HuH-7 (cell line): Measurements from ENCODE around the gene CSN2.
"Not testable (repeated sequence)": the region's sequence is repeated elsewhere in the genome, so short reads cannot be mapped to it uniquely, and the experiment has no call there.

Experiments
- DNase-seq: peaks from one replicate; pipeline ENCODE4 v3.0.0; 2011; ENCODE audit warnings: low spot score

CSN2 gene, protein sequence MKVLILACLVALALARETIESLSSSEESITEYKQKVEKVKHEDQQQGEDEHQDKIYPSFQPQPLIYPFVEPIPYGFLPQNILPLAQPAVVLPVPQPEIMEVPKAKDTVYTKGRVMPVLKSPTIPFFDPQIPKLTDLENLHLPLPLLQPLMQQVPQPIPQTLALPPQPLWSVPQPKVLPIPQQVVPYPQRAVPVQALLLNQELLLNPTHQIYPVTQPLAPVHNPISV

DNA sequence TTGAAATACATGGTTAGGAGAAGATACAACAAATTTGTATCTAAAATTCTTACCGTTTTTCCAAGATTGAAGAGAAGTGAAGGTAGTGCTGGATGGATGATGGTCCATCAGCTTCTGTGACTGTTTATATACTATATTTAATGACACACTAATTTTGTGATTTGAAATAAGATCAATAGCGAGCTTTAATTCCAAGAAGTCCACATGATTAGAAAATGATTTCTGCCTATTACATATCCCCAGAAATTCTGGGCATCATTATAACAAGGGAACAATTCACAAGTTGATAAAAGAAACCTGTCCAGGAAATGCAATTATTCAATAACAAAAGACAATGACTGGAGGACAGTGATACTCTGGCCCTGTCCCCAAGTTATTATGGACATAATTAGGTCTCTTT is at the start of gene CSN2:
CSN2 (minus strand) TSS at position 101 of the 400 bp plus-strand sequence. CDS start 4,733 bp downstream, outside the sequence.
- no peak for DNase-seq

DNA sequence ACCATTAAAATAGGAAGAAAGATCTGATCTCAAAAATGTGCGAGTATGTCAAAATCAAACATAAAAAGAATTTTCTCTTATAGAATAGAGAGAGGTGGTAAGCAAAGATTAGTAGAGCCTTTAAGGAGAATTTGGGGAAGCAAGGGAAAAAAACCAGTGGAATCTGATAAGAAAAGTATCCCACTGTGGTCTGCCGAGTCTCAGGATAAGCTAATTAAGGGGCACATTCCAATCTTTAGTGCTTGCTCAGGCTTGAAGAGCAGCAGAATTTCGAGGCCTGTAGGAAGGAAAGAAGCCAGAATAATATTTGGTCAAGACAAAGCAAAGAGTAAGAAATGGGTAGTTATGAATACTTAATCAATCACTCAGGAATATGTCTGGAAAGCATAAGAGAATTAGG is 43.2 kb upstream of the CSN2 start:
- no peak for DNase-seq

DNA sequence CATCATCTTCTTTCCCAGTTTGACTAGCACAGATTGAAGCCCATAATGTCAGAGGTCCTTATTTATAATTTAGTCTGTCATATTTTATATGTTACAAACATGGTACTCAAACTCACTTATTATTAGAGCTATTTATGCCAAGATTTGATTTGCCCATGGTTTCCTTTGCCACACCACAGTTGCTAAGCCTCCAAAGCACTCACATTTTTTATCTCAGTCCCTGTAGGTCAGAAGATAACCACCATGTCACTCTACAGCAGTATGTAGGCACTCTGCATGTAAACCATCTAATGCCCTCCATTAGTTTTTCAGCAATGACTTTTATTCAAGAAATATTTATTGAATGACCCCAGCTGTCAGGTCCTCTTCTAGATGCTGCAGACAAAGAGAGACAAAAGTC is 37.0 kb upstream of the CSN2 start:
- no peak for DNase-seq

DNA sequence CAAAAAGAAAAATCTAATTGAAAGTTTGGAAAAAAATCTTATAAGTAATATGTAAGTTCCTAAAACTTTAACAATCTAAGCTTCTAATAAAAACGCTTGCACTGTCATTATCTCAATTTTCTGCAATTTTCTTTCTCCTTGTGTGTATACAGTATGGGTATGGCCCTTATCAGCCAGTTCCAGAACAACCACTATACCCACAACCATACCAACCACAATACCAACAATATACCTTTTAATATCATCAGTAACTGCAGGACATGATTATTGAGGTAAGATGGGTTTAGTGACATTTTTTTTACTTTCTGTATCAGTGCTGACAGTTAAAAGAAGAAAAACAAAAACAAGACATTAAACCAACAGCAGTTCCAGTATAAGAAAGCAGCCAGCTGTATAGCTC is 35.2 kb upstream of the CSN2 start:
- DNase-seq: no peak

DNA sequence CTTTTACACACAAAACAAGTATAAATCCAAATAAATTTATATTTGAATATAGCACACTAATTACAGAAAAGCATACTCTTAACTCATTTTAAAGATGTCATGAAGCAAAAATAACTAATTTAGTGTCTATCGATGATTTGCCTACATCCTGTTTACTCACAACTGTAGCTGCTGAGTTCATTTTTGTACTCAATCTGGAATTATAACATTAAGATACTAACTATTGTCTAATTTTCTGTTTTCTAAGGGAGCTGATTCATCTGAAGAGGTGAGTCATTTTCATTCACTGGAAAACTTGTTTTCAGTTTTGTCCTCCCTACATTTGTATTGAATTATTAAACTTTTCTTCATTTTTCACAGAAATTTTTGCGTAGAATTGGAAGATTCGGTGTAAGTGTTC is 33.9 kb upstream of the CSN2 start:
- no peak for DNase-seq

DNA sequence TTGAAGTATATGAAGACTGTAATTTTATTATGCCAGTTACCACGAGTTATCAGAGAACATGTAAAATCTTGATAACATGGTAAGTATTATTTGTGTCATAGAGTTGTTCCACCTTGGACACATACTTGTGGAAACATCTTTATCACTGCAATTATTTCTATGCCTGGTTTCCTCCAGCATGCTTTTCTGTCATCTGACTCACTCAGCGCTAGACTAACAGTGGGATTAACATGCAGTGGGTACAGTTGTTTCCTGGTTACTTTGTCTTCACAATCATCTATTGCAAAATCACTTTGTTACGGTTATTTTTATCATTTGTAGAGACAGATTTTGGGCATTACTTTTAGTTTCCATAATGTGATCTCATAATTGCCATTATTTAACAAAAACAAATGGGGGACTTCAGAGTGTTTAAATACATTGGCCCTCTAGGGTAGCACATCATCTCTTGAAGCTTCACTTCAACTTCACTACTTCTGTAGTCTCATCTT is 30.0 kb upstream of the CSN2 start, which contains the start of gene STATH:
STATH (plus strand) TSS at position 441 of the 491 bp plus-strand sequence. CDS start 2,472 bp downstream, outside the sequence.
- DNase-seq: no peak

DNA sequence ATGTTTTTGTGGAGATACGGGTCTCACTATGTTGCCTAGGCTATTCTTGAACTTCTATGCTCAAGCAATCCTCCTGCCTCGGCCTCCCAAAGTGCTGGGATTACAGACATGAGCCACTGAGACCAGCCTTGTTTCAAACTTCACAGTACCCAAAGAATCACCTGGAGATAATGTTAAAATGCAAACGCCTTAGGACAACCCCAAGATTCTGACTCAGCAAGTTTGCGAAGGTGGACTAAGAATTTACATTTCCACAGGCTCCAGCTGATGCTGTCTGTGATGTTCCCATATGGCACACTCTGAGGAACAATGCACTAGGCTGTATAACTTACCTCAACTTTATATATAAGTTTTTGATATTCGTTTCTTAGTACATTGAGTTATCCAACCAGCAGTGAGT is 29.3 kb upstream of the CSN2 start:
- no peak for DNase-seq

DNA sequence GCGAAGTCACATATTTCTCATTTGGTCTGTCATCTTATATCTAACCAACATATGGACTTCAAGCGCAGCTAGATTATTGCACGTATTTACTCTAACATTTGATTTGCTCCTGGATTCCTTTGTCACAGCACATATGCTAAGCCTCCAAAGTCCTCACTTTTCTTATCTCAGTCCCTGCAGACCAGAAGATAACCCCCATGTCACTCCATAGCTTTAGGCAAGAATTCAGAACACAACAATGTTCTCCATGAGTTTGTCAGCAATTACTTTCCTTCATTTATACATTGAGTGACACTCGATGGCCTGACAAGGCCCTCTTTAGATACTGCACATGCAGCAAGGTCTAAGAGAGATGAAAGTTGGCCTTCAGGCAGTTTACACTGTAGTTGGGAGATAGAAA is 25.5 kb upstream of the CSN2 start:
- DNase-seq: no peak

DNA sequence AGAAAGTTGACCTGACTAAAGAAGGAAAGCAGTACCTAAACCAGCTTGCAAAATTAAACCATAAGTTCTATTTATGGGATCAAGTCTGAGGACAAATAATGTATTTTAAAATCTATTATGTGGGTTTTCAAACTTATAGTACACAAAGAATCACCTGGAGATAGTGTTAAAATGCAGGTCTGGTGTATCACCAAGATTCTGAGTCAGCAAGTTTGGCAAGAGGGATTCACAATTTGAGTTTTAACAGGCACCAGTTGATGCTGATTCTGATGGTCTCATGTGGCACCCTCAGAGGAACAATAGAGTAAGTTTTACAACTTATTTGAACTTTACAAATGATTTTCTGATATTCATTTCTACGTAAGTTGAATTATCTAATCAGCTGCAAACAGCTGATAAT is 21.1 kb upstream of the CSN2 start:
- DNase-seq: no peak

DNA sequence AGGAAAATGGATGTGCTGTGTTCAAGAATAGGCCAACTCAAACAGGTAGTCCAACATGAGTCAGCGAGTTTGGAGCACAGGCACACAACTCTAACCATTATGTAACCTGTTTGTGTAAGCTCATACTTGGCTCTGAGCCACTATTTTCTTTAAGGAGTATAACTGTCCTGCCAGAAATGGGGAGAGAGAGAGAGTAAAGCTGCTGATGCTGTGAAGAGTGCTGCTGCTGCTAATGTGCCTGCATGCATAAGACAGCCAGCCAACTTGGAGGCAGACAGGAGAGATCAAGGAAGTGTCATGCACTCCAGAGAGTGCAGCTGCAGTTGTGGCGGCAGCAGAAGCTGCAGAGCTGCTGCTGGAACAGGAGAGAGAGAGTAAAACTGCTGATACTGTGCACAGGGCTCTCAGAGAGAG is 18.5 kb upstream of the CSN2 start:
- no peak for DNase-seq

DNA sequence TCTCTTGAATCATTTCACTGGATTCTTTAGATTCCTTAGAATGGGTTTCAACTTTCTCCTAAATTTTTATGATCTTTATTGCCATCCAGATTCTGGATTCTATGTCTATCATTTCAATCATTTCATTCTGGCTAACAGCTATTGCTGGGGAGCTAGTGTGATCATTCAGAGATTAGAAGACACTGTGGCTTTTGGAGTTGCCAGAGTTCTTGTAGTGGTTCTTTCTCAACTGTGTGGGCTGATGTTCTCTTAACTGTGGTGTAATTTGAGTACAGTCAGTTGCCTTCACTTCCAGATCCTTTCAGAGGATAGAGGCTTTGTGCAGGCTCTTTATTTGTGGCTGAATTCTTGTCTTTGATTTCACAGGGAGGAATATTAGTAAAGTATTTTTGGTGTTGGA is 12.1 kb upstream of the CSN2 start:
- no peak for DNase-seq

DNA sequence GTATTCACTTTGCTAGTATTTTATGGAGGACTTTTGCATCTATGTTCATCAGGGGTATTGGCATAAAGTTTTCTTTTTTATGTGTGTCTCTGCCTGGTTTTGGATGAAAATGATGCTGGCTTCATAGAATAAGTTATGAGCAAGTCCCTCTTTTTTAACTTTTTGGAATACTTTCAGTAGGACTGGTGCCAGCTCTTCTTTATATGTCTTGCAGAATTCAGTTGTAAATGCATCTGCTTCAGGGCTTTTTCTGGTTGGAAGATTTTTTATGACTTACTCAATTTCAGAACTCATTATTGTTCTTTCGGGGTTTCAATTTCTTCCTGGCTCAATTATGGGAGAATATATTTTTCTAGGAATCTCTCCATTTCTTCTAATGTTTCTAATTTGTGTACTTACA is 9.1 kb upstream of the CSN2 start:
- DNase-seq: no peak

DNA sequence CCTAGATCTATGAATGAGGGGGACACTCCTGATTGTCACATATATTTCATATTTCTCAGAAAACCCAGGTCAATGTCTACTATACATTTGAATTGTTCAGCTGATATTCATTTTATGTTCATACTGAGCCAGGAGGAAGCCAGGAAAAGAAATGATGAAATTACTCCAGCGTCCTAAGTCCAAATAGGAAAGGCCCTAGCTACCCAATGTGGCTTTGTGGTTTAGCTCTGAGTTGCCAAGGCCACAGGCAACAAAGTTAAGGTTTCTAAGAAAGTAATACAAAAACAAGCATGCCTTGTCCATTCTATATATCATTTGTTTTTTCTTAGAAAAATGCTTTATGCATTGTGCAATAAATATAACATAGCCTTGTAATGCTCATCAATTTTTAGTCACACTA is 4.5 kb upstream of the CSN2 start:
- DNase-seq: no peak

DNA sequence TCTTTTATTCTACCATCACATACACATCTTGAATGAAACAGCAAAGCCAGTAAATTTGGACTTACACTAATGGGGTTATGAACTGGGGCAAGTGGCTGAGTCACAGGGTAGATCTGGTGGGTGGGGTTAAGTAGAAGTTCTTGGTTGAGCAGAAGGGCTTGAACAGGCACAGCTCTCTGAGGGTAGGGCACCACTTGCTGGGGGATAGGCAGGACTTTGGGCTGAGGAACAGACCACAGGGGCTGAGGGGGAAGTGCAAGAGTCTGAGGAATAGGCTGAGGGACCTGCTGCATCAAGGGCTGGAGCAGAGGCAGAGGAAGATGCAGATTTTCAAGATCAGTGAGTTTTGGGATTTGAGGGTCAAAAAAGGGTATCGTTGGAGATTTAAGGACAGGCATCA is 8.3 kb downstream of the CSN2 start:
- DNase-seq: no peak

DNA sequence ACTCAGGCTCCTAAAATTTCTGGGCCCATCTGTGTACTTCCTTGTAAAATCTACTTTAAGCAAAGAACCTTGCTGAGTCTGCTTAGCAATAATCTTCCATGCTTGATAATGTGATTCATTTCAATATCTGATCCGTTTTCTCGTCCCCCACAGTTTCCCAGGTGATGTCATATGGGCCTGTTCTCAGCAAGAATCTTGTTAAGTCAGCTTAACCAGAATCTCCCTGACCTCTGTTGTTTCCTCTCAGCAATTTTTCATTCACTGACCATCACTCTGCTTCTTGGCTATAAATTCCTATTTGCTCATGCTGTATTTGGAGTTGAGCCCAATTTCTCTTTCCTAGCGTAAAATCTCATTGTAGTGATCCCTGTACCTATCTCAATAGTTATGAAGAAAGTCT is 13.9 kb downstream of the CSN2 start:
- no peak for DNase-seq

DNA sequence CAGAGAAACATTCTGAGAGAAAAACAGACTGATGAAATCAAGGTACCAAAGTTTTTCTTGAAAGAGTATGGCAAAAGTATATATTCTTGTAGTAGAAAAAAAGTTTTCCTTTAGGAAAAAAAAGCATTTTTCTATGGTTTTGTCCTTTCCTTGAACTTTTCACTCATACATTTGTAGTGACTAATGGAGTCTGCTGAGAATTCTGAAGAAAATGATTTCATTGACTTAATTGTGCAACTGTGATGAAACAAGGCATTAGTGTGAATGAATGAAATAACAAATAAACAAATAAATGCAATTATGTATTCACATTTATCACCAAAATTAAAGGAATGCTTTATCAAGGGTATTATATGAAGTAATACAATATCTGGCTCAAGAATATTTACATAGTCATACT is 29.0 kb downstream of the CSN2 start:
- no peak for DNase-seq

DNA sequence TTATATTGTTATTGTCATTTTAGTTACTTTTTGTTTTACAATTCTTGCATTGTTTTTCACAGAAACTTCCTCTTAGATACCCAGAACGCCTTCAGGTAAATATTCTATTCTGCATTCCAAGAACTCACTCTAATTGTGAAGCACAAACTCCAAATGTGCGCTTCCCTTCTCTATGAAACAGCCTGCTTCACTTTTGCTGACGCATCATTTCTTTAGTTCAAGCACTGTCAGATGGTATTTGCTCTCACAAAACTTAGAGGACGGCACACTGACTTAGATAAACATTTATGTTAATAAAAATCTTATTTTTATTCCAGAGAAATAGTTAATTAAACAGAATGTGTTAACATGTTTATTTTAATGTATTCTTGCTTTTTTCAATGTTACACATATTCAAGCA is 31.4 kb downstream of the CSN2 start:
- DNase-seq: no peak

DNA sequence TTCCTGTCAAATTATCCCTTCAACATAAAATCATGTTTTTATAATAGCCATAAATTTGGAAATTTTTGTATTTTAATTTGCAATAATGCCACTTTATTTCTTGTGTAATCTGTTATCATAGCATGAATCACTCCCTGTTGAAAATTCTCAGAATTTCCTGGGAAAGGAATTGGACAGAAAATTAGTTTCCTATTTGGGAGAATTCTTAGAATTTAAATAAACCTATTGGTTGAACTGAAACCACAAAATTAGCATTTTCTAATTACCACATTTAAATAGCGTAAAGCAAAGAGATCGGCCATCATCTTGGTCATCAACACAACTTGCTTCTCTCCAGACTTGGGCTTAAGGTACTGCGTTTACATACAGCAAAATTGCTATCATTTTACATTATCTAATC is 34.8 kb downstream of the CSN2 start, which contains the start of gene CSN1S1:
CSN1S1 (plus strand) TSS at position 301 of the 400 bp plus-strand sequence. CDS start 1,488 bp downstream, outside the sequence.
- DNase-seq: no peak

DNA sequence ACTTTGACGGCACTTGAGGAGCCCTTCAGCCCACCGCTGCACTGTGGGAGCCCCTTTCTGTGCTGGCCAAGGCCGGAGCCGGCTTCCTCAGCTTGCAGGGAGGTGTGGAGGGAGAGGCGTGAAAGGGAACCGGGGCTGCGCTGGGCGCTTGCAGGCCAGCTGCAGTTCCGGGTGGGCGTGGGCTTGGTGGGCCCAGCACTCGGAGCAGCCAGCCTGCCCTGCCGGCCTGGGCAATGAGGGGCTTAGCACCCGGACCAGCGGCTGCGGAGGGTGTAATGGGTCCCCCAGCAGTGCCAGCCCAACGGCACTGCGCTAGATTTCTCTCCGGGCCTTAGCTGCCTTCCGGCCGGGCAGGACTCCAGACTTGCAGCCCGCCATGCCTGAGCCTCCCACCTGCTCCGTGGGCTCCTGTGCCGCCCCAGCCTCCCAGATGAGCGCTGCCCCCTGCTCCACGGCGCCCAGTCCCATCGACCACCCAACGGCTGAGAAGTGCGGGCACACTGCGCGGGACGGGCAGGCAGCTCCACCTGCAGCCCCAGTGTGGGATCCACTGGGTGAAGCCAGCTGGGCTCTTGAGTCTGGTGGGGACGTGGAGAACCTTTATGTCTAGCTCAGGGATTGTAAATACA is 41.6 kb downstream of the CSN2 start:
- DNase-seq: not testable (repeated sequence)

DNA sequence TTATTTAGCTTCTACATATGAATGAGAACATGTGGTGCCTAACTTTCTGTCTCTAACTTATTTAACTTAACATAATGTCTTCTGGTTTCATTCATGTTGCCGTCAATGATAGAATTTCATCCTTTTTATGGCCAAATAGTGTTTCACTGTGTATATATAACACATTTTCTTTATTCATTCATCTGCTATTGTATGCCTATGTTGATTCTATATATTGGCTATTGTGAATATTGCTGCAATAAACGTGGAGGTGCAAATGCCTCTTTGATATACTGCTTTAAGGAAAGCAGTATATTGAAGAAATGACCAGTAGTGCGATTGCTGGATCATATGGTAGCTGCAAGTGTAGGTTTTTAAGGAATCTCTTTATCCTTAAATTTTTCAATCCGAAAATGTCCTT is 44.7 kb downstream of the CSN2 start:
- no peak for DNase-seq

DNA sequence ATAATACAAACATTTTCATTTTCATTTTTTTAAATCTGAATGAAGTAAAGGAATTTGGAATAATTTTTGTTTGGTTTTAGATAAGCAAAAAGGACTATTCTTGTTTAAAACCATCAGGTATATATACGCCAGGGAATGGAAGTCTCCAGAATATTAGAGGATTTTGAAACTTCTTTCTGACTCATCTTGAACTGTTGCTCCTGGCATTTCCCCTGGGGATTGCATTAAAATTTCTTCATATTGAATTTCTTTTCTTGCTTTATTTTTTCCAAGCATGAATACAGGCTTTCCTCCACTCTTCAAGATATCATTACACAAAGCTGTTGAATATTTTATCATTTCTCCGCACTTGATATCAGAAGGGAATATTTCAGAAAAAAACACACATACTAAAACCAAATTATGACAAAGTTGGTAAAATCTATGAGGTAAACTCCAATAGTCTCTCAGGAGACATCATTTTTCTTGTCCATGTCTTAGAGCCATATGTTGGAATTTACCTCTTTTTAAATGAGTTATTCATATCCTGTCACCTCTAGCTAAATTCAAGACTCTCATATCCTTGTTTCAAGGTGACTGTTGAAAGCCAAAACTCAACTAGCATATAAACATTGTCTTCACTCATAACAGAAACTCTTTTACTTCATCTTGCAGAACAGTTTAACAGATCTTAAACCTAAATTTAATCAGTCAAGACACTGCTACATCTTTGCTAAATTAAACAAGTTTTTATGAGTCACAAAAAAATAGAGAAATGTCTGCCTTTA is 55.3 kb downstream of the CSN2 start:
- no peak for DNase-seq

DNA sequence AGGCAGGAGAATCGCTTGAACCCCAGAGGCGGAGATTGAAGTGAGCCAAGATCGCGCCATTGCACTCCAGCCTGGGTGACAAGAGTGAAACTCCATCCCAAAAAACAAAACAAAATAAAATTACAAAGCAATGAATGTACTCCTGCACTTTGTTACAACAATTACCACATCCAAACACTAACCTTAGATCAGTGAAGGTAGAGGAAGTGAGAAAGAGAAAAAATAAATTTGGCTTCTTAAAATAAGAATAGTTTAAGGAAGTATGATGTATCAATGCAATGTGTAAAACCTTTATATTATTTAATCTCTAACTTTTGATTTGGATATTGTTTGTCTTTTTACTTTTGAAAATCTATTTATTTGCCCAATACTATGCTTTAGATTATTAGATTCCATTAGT is 56.3 kb downstream of the CSN2 start:
- DNase-seq: no peak

DNA sequence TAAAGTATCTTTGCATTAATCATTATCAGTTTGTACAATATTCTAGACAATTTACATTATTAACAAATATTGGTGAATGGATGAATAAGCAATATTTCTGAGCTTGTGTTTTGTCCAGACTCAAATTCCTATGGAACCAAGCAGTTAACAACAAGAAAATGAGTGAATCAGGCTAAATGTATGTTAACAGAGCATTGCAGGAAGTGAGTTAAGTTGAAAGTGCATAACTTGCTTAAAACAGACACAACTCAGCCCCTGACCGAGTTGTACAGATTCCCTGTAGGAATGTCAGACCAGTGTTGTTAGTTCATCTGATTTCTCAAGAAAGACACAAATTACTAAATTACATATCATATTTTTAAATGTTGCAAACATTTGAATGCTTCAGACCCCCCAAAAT is 58.4 kb downstream of the CSN2 start:
- DNase-seq: no peak
